Neural progenitor cell (in vitro differentiated cells): Measurements from ENCODE around the gene CCSER1. TPM values are rescaled to one million over a fixed set of nuclear protein-coding genes. Genes with fewer than 3 reads are reported as not detected.

ENCODE experiments used
- DNase-seq: peaks from one replicate; pipeline ENCODE4 v3.0.0-alpha.2; 2016; ENCODE audit warnings: low spot score
- H2AFZ ChIP-seq: fragments of 200-600 bp; sonication (generic); replicated peaks from 2 replicates; pipeline ENCODE4 v1.6.1; 2016; ENCODE audit warnings: antibody characterized with exemption
- H3F3A ChIP-seq: fragments of 200-600 bp; sonication (generic); 2 replicates; pipeline ENCODE4 v1.6.1; 2016; ENCODE audit warnings: antibody characterized with exemption, low read depth
- H3K27ac ChIP-seq: fragments of 200-600 bp; sonication (generic); 2 replicates; pipeline ENCODE4 v1.5.1; 2016; ENCODE audit warnings: mild to moderate bottlenecking
- H3K27me3 ChIP-seq: fragments of 200-600 bp; sonication (generic); 2 replicates; pipeline ENCODE4 v1.6.1; 2016; ENCODE audit warnings: mild to moderate bottlenecking, moderate library complexity
- H3K36me3 ChIP-seq: fragments of 200-600 bp; sonication (generic); 2 replicates; pipeline ENCODE4 v1.5.1; 2016
- H3K4me1 ChIP-seq: fragments of 200-600 bp; sonication (generic); 2 replicates; pipeline ENCODE4 v1.6.1; 2016; ENCODE audit warnings: mixed run types
- H3K4me2 ChIP-seq: fragments of 200-600 bp; sonication (generic); 2 replicates; pipeline ENCODE4 v1.6.1; 2016
- H3K4me3 ChIP-seq: fragments of 200-600 bp; sonication (generic); 2 replicates; pipeline ENCODE4 v1.5.1; 2016
- H3K79me2 ChIP-seq: fragments of 200-600 bp; sonication (generic); 2 replicates; pipeline ENCODE4 v1.6.1; 2016; ENCODE audit warnings: low read depth
- H3K9ac ChIP-seq: fragments of 200-600 bp; sonication (generic); 2 replicates; pipeline ENCODE4 v1.6.1; 2016
- H3K9me3 ChIP-seq: fragments of 200-600 bp; sonication (generic); 2 replicates; pipeline ENCODE4 v1.5.1; 2016; ENCODE audit warnings: low read depth
- H4K20me1 ChIP-seq: fragments of 200-600 bp; sonication (generic); 2 replicates; pipeline ENCODE4 v1.6.1; 2016; ENCODE audit warnings: low read depth
- H3K27ac Mint-ChIP-seq: 3 replicates; pipeline ENCODE4 v1.8.0; 2021; ENCODE audit warnings: mixed read lengths
- H3K27me3 Mint-ChIP-seq: 2 replicates; pipeline ENCODE4 v1.8.0; 2022; ENCODE audit warnings: low read depth, mild to moderate bottlenecking, inconsistent platforms, moderate library complexity, mixed read lengths; ENCODE audit not compliant: insufficient read depth
- H3K36me3 Mint-ChIP-seq: 3 replicates; pipeline ENCODE4 v1.8.0; 2021; ENCODE audit warnings: mixed read lengths
- H3K4me1 Mint-ChIP-seq: 3 replicates; pipeline ENCODE4 v1.8.0; 2021; ENCODE audit warnings: mixed read lengths
- H3K4me3 Mint-ChIP-seq: 3 replicates; pipeline ENCODE4 v1.8.0; 2021; ENCODE audit warnings: mild to moderate bottlenecking, moderate library complexity, mixed read lengths
- H3K9me3 Mint-ChIP-seq: 3 replicates; pipeline ENCODE4 v1.8.0; 2020; ENCODE audit warnings: mixed read lengths
- CTCF ChIP-seq: fragments of 200-600 bp; sonication (generic); IDR thresholded peaks from 2 replicates; pipeline ENCODE4 v1.5.1; 2017; ENCODE audit warnings: antibody characterized with exemption, mild to moderate bottlenecking
- EZH2 ChIP-seq: fragments of 200-600 bp; sonication (generic); IDR thresholded peaks from 2 replicates; pipeline ENCODE4 v1.6.1; 2017; ENCODE audit warnings: antibody characterized with exemption, mild to moderate bottlenecking, moderate library complexity
- EZH2phosphoT487 ChIP-seq: fragments of 200-600 bp; sonication (generic); IDR thresholded peaks from 2 replicates; pipeline ENCODE4 v1.6.1; 2017; ENCODE audit warnings: antibody characterized with exemption
- total RNA-seq: library from RNA; depleted of rRNA; stranded (reverse); fragments of >200 nt; gene quantifications from 2 replicates; pipeline ENCODE4 v1.2.3, GENCODE V29; 2015; ENCODE audit warnings: low replicate concordance

CCSER1 gene
- total RNA-seq, 1 donor from 2014 or later = 0.77 TPM

- H3F3A ChIP-seq = no peaks in the 10 kb centered on the region
- Mint-ChIP-seq H3K9me3 (peaks cover 6% of the 10 kb centered on the region), H3K4me3 (no peak overlapping the region), H3K36me3 (no peaks in the 10 kb centered on the region), H3K27ac (no peak overlapping the region), H3K4me1 (no peaks in the 10 kb centered on the region), H3K27me3 (no peaks in the 10 kb centered on the region)
- no peak for DNase-seq
- no peaks in the 10 kb centered on the region for H3K36me3 ChIP-seq
- no peaks in the 10 kb centered on the region for H3K9me3 ChIP-seq
- H3K27ac ChIP-seq = no peak overlapping the region
- H3K4me2 ChIP-seq = no peak overlapping the region
- no peaks in the 10 kb centered on the region for H3K27me3 ChIP-seq
- H4K20me1 ChIP-seq = no peaks in the 10 kb centered on the region
- no peak overlapping the region for H3K9ac ChIP-seq
- no peak for TF ChIP-seq EZH2
- TF ChIP-seq CTCF = no peak
- TF ChIP-seq EZH2phosphoT487 = no peak
- no peaks in the 10 kb centered on the region for H3K79me2 ChIP-seq
- H2AFZ ChIP-seq = no peak overlapping the region
- no peak overlapping the region for H3K4me3 ChIP-seq
- H3K4me1 ChIP-seq = no peaks in the 10 kb centered on the region
Observed at GRCh38 chr4:90274175-90274574, 147.0 kb downstream of the CCSER1 start.

- Mint-ChIP-seq H3K9me3 (no peaks in the 10 kb centered on the region), H3K27ac (no peak overlapping the region), H3K4me1 (no peaks in the 10 kb centered on the region), H3K27me3 (no peaks in the 10 kb centered on the region), H3K36me3 (no peaks in the 10 kb centered on the region), H3K4me3 (no peak overlapping the region)
- Histone ChIP-seq H3K27ac (no peak overlapping the region), H3K4me1 (no peaks in the 10 kb centered on the region), H3K36me3 (no peaks in the 10 kb centered on the region), H3K9me3 (no peaks in the 10 kb centered on the region), H3K27me3 (no peaks in the 10 kb centered on the region), H3K4me2 (no peak overlapping the region), H4K20me1 (no peaks in the 10 kb centered on the region), H3F3A (no peaks in the 10 kb centered on the region), H3K9ac (no peak overlapping the region), H3K79me2 (no peaks in the 10 kb centered on the region), H3K4me3 (no peak overlapping the region), H2AFZ (no peak overlapping the region)
- DNase-seq = no peak
- TF ChIP-seq CTCF = no peak
- no peak for TF ChIP-seq EZH2phosphoT487
Observed at GRCh38 chr4:90280954-90281353, 153.8 kb downstream of the CCSER1 start.

GRCh38 chr4:90281541-90282355 is 154.6 kb downstream of the CCSER1 start:
- no peak overlapping the region for H3K4me2 ChIP-seq

More at GRCh38 chr4:90281541-90282355, 154.6 kb downstream of the CCSER1 start:
- DNase-seq = no peak
- no peaks in the 10 kb centered on the region for H3K4me1 ChIP-seq
- H3K36me3 ChIP-seq = no peaks in the 10 kb centered on the region
- no peak overlapping the region for H3K4me3 ChIP-seq
- Mint-ChIP-seq H3K4me1 (no peaks in the 10 kb centered on the region), H3K27ac (no peak overlapping the region), H3K4me3 (no peak overlapping the region), H3K36me3 (no peaks in the 10 kb centered on the region), H3K27me3 (no peaks in the 10 kb centered on the region), H3K9me3 (no peaks in the 10 kb centered on the region)
- no peaks in the 10 kb centered on the region for H3F3A ChIP-seq
- no peak overlapping the region for H3K27ac ChIP-seq
- H3K9ac ChIP-seq = no peak overlapping the region
- no peak overlapping the region for H2AFZ ChIP-seq
- no peak for TF ChIP-seq CTCF
- TF ChIP-seq EZH2 = no peak
- TF ChIP-seq EZH2phosphoT487 = no peak
- H3K79me2 ChIP-seq = no peaks in the 10 kb centered on the region
- H4K20me1 ChIP-seq = no peaks in the 10 kb centered on the region
- H3K9me3 ChIP-seq = no peaks in the 10 kb centered on the region
- H3K27me3 ChIP-seq = no peaks in the 10 kb centered on the region
